ENCODE measurements around the gene KPNB1.

The KPNB1 gene

GRCh38 chr17:47725446-47726111 is 75.9 kb downstream of the KPNB1 start:
- Histone ChIP-seq H3K9me3 (no peaks in the 10 kb centered on the region), H3K4me1 (peaks cover 0 to 13% (median 7%) of the 10 kb centered on the region in 4 donors), H3K4me3 (no peak overlapping the region), H3K27me3 (peaks cover 0 to 86% of the 10 kb centered on the region in 2 donors), H3K36me3 (no peaks in the 10 kb centered on the region), H3K27ac (no peak overlapping the region)
- intact Hi-C loops (cut with DNase I; ENCODE audit: low total_unique reads) = no loop called here
- no peak for DNase-seq
- TF ChIP-seq, protein P1, sequence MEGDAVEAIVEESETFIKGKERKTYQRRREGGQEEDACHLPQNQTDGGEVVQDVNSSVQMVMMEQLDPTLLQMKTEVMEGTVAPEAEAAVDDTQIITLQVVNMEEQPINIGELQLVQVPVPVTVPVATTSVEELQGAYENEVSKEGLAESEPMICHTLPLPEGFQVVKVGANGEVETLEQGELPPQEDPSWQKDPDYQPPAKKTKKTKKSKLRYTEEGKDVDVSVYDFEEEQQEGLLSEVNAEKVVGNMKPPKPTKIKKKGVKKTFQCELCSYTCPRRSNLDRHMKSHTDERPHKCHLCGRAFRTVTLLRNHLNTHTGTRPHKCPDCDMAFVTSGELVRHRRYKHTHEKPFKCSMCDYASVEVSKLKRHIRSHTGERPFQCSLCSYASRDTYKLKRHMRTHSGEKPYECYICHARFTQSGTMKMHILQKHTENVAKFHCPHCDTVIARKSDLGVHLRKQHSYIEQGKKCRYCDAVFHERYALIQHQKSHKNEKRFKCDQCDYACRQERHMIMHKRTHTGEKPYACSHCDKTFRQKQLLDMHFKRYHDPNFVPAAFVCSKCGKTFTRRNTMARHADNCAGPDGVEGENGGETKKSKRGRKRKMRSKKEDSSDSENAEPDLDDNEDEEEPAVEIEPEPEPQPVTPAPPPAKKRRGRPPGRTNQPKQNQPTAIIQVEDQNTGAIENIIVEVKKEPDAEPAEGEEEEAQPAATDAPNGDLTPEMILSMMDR (IDR thresholded peaks at IDR 0.05) = no peak

GRCh38 chr17:47726796-47727703 is 77.3 kb downstream of the KPNB1 start:
- Histone ChIP-seq H3K4me1 (peaks cover 0 to 2% (median 0%) of the 10 kb centered on the region in 4 donors), H3K27ac (no peak overlapping the region), H3K4me3 (no peak overlapping the region), H3K36me3 (no peaks in the 10 kb centered on the region), H3K9me3 (no peaks in the 10 kb centered on the region), H3K27me3 (peaks cover 0 to 81% of the 10 kb centered on the region in 2 donors)
- TF ChIP-seq, protein P1 (IDR thresholded peaks at IDR 0.05) = no peak
- no peak for DNase-seq
- intact Hi-C loops (cut with DNase I; ENCODE audit: low total_unique reads) = no loop called here

GRCh38 chr17:47727704-47728036 is 78.0 kb downstream of the KPNB1 start:
- DNase-seq = no peak
- no peaks in the 10 kb centered on the region for H3K36me3 ChIP-seq
- no peak overlapping the region for H3K27ac ChIP-seq
- H3K9me3 ChIP-seq = no peaks in the 10 kb centered on the region
- TF ChIP-seq, protein P1 (IDR thresholded peaks at IDR 0.05) = no peak
- peaks cover 0 to 82% of the 10 kb centered on the region in 2 donors for H3K27me3 ChIP-seq
- peaks cover 0 to 3% (median 0%) of the 10 kb centered on the region in 4 donors for H3K4me1 ChIP-seq
- intact Hi-C loops (cut with DNase I; ENCODE audit: low total_unique reads) = no loop called here
- no peak overlapping the region for H3K4me3 ChIP-seq

DNA sequence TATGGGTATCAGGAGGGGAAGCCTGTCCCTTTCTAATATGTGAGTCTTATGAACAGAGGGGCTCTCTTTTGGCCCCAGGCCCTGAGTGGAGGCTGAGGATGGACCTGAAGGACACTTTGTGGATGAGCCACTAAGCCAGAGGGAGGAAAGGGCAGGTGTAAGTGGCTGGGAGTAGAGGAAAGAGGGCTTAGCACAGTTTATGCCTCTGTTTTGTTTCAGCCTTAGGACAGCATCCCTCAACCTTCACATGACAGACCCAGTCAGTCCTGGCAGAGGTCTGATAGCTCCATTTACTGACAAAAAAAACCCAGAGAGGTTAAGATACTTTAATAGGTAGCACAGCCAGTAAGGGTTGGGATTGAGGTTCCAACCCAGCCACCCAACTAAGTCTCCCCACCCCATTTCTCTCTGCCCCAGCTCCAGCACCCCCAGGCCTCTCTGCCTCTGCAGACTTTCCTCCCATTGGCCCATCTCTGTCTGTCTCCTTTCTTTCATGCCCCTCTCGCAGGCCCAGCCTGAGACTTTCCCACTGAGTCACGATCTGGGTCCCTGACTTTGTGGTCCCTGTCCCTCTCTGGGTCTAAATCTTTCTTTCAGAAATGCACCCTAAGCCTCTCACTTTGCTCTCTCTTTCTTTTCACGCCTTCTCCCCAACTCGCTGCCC is 78.6 kb downstream of the KPNB1 start:
- Histone ChIP-seq H3K27ac (no peak overlapping the region), H3K36me3 (no peaks in the 10 kb centered on the region), H3K4me1 (peaks cover 0 to 10% (median 5%) of the 10 kb centered on the region in 4 donors), H3K4me3 (no peak overlapping the region), H3K27me3 (peaks cover 0 to 85% of the 10 kb centered on the region in 2 donors), H3K9me3 (no peaks in the 10 kb centered on the region)
- TF ChIP-seq, protein P1 (IDR thresholded peaks at IDR 0.05) = no peak
- DNase-seq = no peak
- intact Hi-C loops (cut with DNase I; ENCODE audit: low total_unique reads) = no loop called here

GRCh38 chr17:47729476-47729875 is 79.8 kb downstream of the KPNB1 start:
- Histone ChIP-seq H3K9me3 (no peaks in the 10 kb centered on the region), H3K4me1 (peaks cover 0 to 17% (median 12%) of the 10 kb centered on the region in 4 donors), H3K36me3 (no peaks in the 10 kb centered on the region), H3K27ac (no peak overlapping the region), H3K4me3 (no peak overlapping the region), H3K27me3 (peaks cover 0 to 87% of the 10 kb centered on the region in 2 donors)
- intact Hi-C loops (cut with DNase I; ENCODE audit: low total_unique reads) = no loop called here
- TF ChIP-seq, protein P1 (IDR thresholded peaks at IDR 0.05) = no peak
- DNase-seq = no peak
